Coronary artery (tissue), 2 donors: ENCODE results near the gene SLC9A8.
A peak's percentile ranks its signal among the peaks of the same experiment; 100 is the strongest.

Experiments
- DNase-seq: peaks from one replicate; pipeline ENCODE4 v3.0.0-alpha.2; 2017; ENCODE audit warnings: low spot score
- H3K27ac ChIP-seq, 2 donors: fragments of 200-600 bp; sonication (generic); one replicate each; pipeline ENCODE4 v1.5.1; 2016 to 2019
- H3K4me3 ChIP-seq: fragments of 200-600 bp; sonication (generic); 2 replicates; pipeline ENCODE4 v1.5.1; 2016; ENCODE audit warnings: mild to moderate bottlenecking, moderate library complexity
- TF ChIP-seq, protein P1 (sequence below): fragments of 200-600 bp; sonication (generic); IDR thresholded peaks from one replicate; pipeline ENCODE4 v1.5.1; 2019; ENCODE audit warnings: antibody characterized with exemption

SLC9A8 gene

DNA sequence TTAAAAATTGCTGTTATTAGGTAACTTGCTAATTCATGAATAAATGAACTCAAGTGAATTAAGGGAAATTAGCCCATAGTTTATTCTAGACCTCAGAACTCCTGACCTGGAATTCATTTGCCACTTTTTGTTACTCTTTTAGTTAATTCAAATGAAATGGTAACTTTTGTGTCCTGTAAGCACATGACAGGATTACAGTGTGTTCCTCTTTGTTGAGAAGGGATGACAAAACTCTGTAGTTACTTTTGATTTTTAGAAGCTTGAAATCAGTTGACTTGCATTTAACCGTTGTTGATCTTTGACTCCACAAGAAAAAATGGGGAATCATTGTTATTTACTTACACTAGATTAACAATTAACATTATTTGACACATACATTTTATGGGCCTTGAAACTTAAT is 6.2 kb downstream of the SLC9A8 start:
- TF ChIP-seq, protein P1, sequence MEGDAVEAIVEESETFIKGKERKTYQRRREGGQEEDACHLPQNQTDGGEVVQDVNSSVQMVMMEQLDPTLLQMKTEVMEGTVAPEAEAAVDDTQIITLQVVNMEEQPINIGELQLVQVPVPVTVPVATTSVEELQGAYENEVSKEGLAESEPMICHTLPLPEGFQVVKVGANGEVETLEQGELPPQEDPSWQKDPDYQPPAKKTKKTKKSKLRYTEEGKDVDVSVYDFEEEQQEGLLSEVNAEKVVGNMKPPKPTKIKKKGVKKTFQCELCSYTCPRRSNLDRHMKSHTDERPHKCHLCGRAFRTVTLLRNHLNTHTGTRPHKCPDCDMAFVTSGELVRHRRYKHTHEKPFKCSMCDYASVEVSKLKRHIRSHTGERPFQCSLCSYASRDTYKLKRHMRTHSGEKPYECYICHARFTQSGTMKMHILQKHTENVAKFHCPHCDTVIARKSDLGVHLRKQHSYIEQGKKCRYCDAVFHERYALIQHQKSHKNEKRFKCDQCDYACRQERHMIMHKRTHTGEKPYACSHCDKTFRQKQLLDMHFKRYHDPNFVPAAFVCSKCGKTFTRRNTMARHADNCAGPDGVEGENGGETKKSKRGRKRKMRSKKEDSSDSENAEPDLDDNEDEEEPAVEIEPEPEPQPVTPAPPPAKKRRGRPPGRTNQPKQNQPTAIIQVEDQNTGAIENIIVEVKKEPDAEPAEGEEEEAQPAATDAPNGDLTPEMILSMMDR, result no peak
- H3K27ac ChIP-seq, result no peak overlapping the region
- no peak overlapping the region for H3K4me3 ChIP-seq
- DNase-seq, result no peak

DNA sequence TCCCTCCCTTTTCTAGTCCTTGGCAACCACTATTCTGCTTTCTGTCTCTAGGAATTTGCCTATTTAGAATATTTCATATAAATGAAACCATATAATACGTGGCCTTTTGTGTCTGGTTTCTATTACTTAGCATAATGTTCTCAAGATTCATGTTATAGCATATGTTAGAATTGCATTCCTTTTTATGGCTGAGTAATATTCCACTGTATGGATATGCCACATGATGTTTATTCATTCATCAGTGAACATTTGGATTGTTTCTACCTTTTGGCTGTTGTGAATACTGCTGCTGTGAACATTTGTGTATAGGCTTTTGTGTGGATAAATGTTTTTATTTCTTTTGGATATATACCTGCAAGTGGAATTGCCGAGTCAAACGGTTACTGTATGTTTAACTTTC is 7.1 kb downstream of the SLC9A8 start:
- no peak overlapping the region for H3K27ac ChIP-seq
- no peak overlapping the region for H3K4me3 ChIP-seq
- no peak for DNase-seq
- TF ChIP-seq, protein P1, result no peak

GRCh38 chr20:49821381-49821780 is 8.8 kb downstream of the SLC9A8 start:
- no peak for DNase-seq
- no peak overlapping the region for H3K27ac ChIP-seq
- TF ChIP-seq, protein P1, result no peak
- H3K4me3 ChIP-seq, result no peak overlapping the region

DNA sequence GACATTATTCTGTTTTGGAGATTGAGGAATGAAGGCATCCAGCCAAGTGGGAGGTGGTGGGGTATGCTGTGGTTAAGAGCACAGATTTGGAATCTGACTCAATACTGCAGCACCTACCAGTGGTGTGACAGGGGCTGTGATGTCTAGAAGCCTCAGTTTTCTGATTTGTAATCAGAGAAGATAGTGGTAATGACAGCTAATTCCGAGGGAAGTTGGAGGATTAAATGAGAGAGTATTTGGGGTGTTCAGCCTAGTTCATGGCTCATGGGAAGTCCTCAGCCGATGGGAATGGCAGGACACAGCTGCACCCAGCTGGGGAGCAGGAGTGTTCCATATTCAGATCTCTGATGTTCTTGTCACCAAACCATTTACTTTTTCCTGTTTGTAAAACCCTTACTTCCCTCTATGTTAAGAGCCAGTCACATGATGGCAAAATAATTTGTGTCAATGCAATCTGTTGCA is 9.3 kb downstream of the SLC9A8 start:
- TF ChIP-seq, protein P1, result no peak
- H3K27ac ChIP-seq, result peak overlapping the region in 1 of 2 donors; percentile 15
- no peak for DNase-seq
- no peak overlapping the region for H3K4me3 ChIP-seq

DNA sequence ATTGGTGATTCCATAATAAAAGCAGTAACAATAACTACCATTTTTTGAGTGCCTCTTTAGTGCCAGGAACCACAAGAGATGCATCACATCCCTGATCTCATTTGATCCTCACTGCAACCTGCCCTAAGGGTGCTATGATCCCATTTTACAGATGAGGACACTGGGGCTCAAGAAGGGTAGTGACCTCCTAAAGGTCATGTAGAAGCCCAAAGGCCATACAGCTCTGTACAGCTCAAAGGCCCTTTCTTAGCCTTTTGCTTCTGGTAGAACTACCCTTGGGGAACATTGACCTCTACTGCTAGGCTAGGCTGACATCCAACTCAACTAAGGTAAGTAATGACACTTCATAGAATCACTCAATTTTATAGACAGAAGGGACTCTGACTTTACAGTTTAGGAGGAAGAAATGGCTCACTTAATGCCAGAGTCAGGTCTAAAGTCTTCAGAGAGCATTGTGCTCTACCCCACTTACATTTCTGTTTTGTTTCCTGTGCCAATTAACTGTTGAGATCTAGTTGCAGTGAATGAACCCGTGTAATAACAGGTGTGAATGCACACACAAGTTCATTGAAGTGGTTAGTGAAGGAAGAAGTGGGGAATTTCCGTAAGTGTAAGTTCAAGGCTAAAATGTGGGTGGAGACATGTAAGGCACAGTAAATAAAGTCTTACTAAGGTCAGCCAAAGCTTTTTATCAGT is 10.7 kb downstream of the SLC9A8 start:
- TF ChIP-seq, protein P1, result no peak
- DNase-seq, result no peak
- H3K4me3 ChIP-seq, result no peak overlapping the region
- H3K27ac ChIP-seq, result no peak overlapping the region

DNA sequence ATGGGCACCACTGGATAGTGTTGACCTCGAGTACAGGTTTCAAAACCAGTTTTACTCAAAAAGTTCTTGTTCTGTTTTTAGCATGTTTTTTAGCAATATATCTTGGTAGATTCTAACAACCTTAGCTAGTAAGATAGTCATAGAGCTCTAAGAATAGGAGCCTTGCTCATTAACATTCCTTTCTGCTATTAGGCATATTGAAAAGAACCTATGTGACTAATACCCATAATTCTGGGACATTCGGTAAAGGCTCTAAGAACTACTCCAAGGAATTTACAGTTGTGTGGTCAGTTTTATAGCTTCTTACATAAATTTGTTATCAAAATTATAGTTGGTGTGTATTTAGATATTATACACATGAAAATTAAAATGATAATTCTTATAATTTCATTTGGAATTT is 11.6 kb downstream of the SLC9A8 start:
- Histone ChIP-seq H3K4me3 (no peak overlapping the region), H3K27ac (no peak overlapping the region)
- no peak for DNase-seq
- TF ChIP-seq, protein P1, result no peak

DNA sequence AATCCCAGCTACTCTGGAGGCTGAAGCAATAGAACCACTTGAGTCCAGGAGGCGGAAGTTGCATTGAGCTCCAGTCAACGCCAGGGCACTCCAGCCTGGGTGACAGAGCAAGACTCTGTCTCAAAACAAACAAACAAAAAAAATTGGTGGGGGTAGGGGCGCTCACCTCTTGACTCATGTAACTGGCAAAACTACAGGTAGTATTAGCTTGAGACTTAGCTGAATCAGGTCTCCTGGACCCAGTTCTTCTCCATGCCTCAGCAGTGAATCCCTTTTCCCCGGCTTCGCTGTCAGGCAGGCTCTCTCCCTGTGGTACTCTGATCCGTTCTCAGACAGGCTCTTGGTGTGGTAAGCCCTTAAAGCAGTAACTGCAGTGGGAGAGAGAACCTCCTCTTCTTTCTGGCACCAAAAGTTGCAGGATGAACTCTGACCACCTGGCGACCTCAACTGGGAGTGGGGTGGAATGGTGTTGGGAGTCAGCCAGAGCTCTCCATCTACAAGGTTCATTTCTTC is 12.9 kb downstream of the SLC9A8 start:
- no peak for DNase-seq
- H3K4me3 ChIP-seq, result no peak overlapping the region
- TF ChIP-seq, protein P1, result no peak
- no peak overlapping the region for H3K27ac ChIP-seq
